Epidermal melanocyte (primary cell): ENCODE data around the gene FIP1L1.

Experiments used
- DNase-seq: peaks from one replicate; pipeline ENCODE4 v3.0.0; 2011; ENCODE audit warnings: low spot score; ENCODE audit not compliant: insufficient read length

FIP1L1 gene

DNA sequence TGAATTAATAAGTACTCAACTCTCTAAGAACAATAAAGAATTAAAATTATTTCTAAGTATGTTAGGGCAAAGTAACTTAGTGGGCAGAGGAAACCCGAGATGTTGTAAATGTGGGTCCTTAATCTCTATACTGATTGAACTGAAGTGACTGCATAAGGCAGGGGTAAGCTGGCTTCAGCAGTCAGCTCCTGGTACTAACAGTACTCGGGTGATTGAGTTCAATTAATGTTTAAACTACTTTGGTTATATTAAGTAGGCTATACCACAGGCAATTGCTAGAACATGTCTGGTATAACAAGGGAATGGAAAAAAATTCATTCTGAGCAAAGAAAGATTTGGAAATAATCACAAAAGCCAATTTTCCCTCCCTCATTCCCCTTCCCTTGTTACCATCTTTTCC, 123.1 kb downstream of the FIP1L1 start:
- DNase-seq, result no peak

DNA sequence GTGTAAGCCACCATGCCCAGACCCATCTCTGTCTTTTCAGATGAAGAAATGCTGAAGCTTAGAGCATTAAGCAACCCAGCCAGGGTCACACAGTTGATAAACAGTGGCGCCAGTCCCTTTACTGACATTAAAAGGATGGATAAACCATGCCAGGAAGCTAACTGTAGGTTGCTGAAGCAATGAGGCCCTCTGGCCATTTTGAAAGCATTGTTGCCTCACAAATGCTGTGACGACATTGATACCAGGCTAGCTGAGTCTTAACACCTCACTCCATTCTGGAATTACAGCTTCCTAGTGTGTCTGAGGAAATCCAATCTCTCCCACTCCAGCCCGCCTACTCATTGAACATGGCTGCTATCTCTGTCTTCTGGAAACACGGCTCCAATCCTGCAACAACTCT, 124.1 kb downstream of the FIP1L1 start:
- no peak for DNase-seq

DNA sequence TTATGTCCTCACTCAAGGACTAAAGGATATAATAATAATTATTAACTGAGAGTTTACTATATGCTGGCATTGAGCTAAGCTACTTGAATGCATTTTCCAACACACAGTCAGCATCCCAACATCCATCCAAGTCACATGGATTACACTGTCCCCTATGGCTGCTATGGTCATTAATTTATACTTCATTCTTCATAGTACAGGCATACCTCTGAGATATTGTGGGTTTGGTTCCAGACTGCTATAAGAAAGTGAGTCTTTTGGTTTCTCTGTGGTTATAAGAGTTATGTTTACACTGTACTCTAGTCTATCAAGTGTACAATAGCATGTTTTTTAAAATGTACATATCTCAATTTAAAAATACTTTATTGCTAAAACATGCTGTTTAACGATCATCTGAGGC, 124.7 kb downstream of the FIP1L1 start:
- DNase-seq, result no peak

DNA sequence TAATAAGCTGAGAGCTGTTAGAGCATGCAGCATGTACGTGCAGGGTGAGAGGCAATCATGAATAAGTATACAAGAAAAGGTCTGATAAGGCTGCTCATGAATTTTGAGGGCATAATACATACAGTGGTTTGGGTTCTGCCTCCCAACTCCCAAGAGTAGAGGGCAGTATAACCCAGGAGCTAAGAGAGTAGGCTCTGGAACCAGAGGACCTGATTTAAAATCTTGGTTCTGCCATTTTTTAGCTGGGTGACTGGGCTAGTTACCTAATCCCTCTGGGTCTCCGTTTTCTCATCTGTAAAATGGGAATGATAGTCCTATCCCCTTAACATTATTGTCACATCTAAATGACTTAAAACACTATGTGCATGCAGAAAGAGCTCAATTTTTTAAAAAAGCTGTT, 128.5 kb downstream of the FIP1L1 start:
- DNase-seq, result no peak

DNA sequence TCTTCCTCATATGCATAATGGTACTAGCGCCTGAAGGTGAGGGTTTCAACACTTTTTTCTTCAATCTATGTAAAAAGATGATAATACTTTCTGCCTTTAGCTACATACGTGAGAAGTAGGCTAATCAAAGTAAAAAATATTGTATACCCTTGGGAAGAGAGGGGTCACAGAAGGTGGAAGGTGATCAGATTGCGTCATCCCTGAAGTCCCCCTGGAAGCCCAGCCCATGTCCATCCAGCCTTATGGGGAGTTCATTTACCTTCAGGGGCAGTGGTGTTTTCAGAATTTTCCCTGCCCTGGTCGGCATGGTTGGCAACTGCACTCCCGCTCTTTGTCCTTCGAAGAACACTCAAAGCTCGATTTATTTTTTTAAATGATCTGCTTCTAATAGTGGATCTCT, 129.6 kb downstream of the FIP1L1 start:
- no peak for DNase-seq

DNA sequence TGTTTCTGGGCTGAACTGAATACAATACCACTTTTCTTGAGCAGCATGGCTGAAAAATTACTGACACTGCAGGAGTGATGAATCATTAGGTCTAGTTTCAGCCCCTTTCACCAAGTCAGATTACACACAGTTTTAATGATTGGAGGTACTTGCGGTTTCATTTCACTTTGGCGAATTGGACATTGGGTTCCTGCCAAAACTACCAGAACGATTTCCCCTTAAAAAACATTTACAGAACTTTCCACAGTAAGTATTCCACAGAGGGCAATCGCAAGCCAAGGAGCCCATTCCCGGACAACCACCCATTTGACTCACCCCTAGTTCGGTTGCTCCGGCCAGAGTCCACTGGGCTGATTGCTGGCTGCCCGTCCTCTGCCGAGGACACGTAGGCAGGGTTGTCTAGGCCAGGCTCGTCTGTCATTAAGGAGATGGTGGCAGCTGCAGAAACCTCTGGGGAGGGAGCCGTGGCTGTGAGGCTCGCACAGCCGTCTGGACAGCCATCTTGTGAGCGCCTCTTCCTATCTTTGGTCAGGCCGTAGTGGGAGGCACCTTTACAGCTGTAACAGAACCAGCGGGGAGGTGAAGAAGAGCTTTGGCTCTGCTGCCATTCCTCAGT, 130.3 kb downstream of the FIP1L1 start:
- no peak for DNase-seq

DNA sequence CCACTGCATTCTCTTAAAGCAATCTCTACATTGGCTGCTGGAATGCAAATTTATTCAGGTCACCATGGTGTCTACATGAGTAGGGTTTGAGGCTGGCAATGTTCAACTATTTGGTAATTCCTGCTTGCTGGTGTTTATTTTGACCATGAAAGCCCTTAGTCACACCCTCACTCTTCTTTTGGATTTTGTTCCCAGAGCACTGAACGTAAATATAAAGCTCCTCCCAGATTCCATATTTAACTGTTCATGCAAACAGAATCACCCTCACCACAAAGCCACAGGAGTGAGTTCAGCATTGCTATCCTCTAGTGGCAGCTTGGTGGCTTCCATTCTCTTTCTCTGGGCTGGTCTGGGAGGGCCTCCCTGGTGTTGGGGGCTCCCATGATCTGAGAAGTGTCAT, 131.0 kb downstream of the FIP1L1 start:
- no peak for DNase-seq

DNA sequence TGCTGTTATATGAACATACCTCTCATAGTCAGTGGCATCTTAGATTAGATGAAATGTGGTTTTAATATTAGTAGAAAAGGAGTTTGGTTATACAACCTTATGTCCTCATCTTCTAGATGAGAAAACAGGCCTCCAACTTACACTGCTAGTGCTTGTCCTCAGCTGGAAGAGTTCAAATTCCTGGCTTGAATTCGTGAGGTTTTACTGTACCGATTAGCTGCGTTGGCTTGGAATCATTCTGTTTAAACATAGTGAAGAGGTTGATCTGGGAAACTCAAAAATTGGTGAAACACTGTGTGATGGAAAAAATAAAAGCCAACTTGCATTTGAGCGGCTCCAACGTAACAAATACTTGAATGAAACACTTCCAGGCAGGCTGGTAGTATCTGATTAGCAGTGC, 132.9 kb downstream of the FIP1L1 start:
- no peak for DNase-seq
